ENCODE data around the gene MLLT10.

The MLLT10 gene

DNA sequence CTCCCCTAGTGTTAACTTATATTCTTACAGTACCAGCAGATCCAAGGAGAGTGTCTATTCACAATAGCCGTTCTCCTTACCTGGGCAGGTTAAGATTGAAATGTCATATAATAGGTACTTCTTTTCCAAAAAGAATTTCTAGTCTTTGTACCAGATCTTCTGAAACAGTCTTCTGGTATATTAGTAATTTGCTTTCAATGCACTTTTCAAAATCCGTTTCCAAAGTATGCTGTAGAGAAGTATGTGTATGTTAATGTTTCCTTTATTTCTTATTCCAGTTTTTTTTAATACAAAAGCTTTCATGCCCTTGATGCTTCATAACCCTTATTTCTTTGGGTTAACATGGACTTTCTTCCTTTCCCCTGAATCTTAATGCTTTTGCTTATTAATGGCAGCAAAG, 188.2 kb downstream of the MLLT10 start:
- no peaks in the 10 kb centered on the region for H3K27me3 Mint-ChIP-seq (ENCODE audit: low read depth, poor library complexity)
- no peak for DNase-seq
- TF ChIP-seq CTCF (IDR thresholded peaks at IDR 0.05) = no peak
- peaks cover 42% of the 10 kb centered on the region for H3K36me3 Mint-ChIP-seq (ENCODE audit: low read depth)
- H3K27ac Mint-ChIP-seq = no peak overlapping the region
- H3K4me1 Mint-ChIP-seq = peaks cover 22% of the 10 kb centered on the region
- no peaks in the 10 kb centered on the region for H3K9me3 Mint-ChIP-seq
- H3K4me3 Mint-ChIP-seq = no peak overlapping the region

GRCh38 chr10:21724020-21724589, 190.1 kb downstream of the MLLT10 start:
- Mint-ChIP-seq H3K4me1 (peaks cover 30% of the 10 kb centered on the region), H3K27me3 (ENCODE audit: low read depth, poor library complexity) (no peaks in the 10 kb centered on the region), H3K36me3 (ENCODE audit: low read depth) (peaks cover 45% of the 10 kb centered on the region), H3K9me3 (no peaks in the 10 kb centered on the region), H3K4me3 (no peak overlapping the region), H3K27ac (peak overlapping the region; percentile 80)
- no peak for DNase-seq
- no peak for TF ChIP-seq CTCF (IDR thresholded peaks at IDR 0.05)

- Mint-ChIP-seq H3K27me3 (ENCODE audit: low read depth, poor library complexity) (no peaks in the 10 kb centered on the region), H3K4me1 (peaks cover 30% of the 10 kb centered on the region), H3K4me3 (no peak overlapping the region), H3K27ac (peak overlapping the region; percentile 80), H3K36me3 (ENCODE audit: low read depth) (peaks cover 47% of the 10 kb centered on the region), H3K9me3 (no peaks in the 10 kb centered on the region)
- no peak for DNase-seq
- no peak for TF ChIP-seq CTCF (IDR thresholded peaks at IDR 0.05)
Measured at GRCh38 chr10:21724687-21725367, 190.8 kb downstream of the MLLT10 start.

DNA sequence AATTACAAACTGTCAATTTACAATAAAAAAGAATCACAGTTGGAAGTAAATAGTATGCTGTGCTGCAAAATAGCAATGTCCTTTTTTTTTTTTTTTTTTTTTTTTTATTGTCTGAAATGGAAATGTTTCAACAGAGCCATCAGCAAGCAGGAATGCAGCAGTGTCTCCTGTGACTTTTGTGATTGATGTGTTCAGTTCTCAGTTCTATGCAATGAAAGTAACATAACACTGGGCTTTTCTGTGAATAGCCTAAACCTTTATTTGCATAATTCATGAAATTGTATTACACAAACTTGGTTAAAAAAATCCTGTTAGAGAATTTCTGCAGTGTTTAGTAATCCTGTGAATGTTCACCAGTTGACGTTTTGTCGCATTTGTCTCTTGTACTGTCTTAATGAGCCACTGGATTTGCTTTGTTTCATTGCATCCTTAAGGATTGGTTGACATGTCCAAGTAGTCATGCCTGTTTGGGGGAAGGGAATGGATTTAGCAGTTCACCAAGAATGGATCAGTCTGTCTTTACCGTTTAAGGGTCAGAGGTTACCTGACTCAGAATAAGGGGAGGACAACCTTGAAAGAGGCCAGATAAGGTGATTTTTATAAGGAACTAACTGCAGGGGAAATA, 192.7 kb downstream of the MLLT10 start:
- Mint-ChIP-seq H3K27me3 (ENCODE audit: low read depth, poor library complexity) (no peaks in the 10 kb centered on the region), H3K4me1 (peaks cover 32% of the 10 kb centered on the region), H3K36me3 (ENCODE audit: low read depth) (peaks cover 47% of the 10 kb centered on the region), H3K9me3 (no peaks in the 10 kb centered on the region), H3K4me3 (no peak overlapping the region), H3K27ac (peak overlapping the region; percentile 4)
- TF ChIP-seq CTCF (IDR thresholded peaks at IDR 0.05) = no peak
- no peak for DNase-seq

DNA sequence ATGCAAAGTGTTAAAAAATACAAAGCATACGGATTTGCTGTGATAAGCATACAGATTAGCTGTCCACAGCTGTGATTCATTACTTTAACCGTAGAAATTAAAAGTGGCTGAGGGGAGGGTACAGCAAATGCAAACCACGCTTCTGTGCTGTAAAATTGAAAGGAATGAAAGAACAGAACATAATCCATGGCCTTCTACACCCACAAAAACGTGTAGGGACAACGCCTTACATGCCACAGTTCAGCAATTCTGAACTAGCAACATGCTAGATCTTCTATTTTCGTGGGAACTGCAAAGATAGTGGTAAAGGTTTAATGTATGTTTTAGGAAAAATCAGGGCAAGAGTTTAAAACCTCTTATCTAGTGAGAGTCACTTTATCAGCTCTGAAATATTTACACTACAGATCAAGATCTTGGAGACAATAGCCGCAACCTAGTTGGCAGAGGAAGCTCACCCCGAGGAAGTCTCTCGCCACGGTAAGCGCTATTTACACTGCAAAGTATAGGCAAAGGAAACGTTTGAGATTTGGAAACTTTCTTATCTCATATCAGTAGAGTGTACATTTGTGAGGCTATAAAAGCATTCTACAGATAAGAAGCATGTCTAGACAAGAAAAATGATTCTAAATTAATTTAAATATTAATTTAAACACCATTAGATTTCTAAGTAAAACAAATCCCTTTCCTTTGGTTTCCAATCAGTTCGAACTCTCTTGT, 193.6 kb downstream of the MLLT10 start:
- Mint-ChIP-seq H3K9me3 (no peaks in the 10 kb centered on the region), H3K4me1 (peaks cover 40% of the 10 kb centered on the region), H3K27ac (no peak overlapping the region), H3K27me3 (ENCODE audit: low read depth, poor library complexity) (no peaks in the 10 kb centered on the region), H3K4me3 (no peak overlapping the region), H3K36me3 (ENCODE audit: low read depth) (peaks cover 47% of the 10 kb centered on the region)
- no peak for TF ChIP-seq CTCF (IDR thresholded peaks at IDR 0.05)
- no peak for DNase-seq

All from nephron progenitor cell (in vitro differentiated cells).